Posterior vena cava (tissue), 2 donors: ENCODE measurements around the gene PPIC. TPM values are rescaled to one million over a fixed set of nuclear protein-coding genes. Genes with fewer than 3 reads are reported as not detected.

Experiments
- DNase-seq: peaks from one replicate; pipeline ENCODE4 v3.0.0-alpha.2; 2020; ENCODE audit warnings: low spot score
- intact Hi-C, 2 donors: fragments of 100-400 bp; cut with DNase I; formaldehyde crosslinking; loops; one replicate each; pipeline versions ENCODE4 v1.14.1 to v1.14.2; 2022 to 2023
- long read RNA-seq, 2 donors: library from polyadenylated mRNA; unstranded; transcript quantifications; one replicate each; pipeline ENCODE4 v2.0.0, GENCODE V29; 2020 to 2021
- total RNA-seq, 2 donors: library from RNA; stranded (reverse); fragmentation: NEBNext Ultra II Directional; extraction: Animal tissue kit (Norgen Biotek cat#: 25700); gene quantifications; one replicate each; pipeline ENCODE4 v1.2.1, GENCODE V29; 2021
- donor health status: DM: yes; HTN: yes; CAD: no.
- donor health status: DM: yes; HTN: yes; CAD: no.

PPIC gene
- 10 to 100 TPM; 46.2 to 76.8 TPM for total RNA-seq
- long read RNA-seq, donor 1, transcript PPIC-201 (5 exons, 1,380 nt): major isoform, 63 of 70 reads
- long read RNA-seq, donor 1, partial matches to known transcripts: 6 of 70 reads
- long read RNA-seq, donor 1, other reads (novel, unspliced or antisense): 1 of 70 reads
- long read RNA-seq, donor 2, transcript PPIC-201 (5 exons, 1,380 nt): major isoform, 215 of 226 reads
- long read RNA-seq, donor 2, partial matches to known transcripts: 2 of 226 reads
- long read RNA-seq, donor 2, other reads (novel, unspliced or antisense): 9 of 226 reads

DNA sequence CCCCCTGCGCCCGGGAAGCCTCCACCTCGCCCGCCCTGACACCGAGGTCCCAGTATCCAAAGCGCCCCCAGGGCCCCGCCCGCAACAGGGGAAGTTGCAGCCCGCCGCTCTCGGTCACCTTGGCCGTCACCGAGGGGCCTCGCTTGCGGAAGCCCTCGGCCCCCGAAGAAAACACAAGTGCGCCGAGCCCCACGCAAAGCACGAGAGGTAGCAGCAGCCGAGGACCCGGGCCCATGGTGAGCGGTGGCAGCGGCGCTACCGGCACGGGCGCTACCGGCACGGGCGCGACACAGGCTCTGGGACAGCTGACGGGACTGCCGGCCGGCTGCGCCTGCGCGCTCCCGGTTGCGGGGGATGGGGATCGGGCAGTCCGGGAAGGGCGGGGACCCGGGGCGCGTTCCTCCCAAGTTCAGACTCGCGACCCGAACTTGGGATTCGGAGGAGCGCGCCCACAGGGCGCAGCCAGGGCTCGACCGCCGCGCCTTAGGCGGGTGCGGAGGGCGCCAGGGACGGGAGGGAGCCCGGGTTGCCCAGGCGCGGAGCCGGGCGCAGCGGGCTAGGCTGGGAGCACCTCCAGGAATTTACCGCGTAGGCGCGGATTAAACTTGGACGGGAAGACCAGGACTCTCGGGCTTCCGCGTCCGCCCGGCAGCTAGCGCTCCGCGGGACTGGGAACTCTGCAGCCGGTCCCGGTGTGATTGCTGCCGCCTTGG is at the start of gene PPIC:
TSS of gene PPIC (minus strand) at position 335 of the 713 bp plus-strand sequence. CDS start at position 235, 100 bp downstream.
- peak; percentile 95 for DNase-seq
- intact Hi-C loops: loop anchor here in 1 of 2 donors (2.0 kb wide), 1 partner anchor 52 kb away; the partner anchor contains the start of gene PRDM6

DNA sequence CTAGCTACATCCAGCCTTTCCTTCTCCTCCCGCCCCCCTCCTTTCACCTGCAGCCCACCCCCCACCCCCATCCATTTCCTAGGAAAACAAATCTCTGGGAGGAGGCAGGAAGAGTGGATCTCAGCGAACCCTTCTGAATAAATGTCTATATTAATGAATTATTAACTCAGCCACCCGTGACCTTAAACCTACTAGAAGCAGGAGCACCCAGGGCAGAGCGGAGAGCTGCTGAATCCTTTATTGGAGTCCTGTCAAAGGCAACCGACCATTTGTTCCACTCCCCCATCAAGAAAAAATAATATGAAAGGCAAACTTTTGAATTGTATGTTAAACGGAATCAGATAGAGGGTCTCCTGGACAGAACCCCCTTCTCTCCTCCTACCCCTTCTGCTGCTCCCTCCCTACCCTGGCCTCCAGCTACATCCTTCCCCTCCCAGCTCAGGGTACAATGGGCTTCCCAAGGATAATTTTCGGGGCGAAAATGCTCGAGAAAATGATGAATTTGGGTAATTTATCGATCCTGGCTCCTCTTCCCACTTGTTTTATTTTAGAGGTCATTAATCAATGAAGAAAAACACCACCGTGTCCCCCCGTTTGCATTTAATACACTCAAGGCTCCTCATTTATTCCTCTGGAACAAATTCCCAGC is 49.2 kb upstream of the PPIC start:
- intact Hi-C loops: no loop called here
- DNase-seq: no peak

DNA sequence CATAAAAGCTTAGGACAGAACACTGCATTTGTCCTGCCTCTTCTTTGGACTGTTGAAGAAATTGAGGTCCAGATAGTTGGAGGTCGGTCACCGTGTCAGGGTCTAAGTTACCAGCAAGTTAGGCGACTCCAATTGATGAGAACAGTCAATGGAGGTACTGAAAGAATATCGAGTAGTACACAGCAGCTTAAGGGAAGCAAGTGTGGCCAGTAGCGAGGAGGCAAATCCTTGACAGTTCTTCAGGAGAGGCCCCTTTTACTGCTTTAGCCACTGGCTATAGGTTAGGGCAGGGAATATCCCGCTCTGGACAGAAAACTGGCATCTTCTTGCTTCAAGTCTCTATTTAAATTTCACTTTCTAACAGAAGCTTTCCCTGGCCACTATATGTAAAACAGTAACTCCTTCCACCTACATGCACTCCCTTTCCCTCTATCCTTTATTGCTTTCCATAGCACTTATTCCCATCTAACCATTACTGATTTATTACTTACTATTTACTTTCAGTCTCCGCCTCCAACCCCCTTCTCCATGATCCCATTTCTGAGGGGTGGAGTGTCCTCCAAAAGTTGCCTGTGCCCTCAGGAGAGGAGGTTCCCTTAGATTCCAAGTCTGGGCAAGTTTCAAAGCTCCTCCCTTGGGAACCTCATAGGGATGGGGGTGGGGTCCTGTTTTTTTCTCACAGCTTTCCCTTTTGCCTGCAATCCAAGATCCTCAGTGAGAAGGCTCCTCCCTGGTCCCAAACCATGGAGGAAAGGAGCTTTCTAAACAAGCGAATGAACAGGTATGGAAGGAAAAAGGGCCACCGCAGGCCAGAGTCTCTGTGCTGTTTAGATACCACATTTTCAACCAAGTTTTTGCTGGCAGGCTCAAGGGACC is 48.4 kb upstream of the PPIC start:
- intact Hi-C loops: no loop called here
- no peak for DNase-seq

DNA sequence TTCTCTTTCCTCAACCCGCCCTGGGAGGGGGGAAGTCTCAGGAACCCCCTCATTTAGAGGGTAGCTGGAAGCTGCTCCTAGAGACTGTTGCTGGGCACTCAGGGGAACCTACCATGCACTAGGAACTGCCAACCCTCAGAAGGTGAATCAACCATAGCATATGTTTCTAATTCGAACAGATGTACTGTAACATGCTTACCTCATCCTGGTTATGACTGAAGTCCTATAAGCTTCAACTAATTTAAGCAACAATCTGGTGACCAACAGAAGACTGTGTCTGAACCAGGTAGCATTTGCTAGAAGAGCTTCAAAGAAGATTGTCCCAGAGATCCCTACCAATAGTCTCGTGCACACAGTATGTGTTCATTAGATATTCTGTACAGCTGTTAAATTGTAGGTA is 46.8 kb upstream of the PPIC start:
- no peak for DNase-seq
- intact Hi-C loops: no loop called here

DNA sequence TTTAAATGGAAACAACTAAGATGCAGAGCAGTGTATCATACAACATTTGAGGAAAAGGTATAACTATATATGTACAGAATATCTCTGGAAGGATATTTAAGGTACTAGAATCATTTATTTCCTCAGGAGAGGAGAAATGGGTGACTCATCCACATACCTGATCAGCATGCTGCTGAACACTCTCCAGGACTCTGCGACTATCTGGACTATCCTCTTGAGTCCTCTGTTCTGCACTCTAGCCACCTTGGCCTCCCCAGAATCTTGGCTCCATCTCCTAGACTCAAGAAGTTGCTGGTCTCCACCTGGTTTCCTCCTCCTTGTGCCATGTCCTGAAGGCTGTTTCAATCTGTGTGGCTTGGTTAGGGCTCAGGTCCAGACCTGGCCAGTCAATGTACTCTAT is 43.7 kb upstream of the PPIC start:
- intact Hi-C loops: no loop called here
- no peak for DNase-seq

DNA sequence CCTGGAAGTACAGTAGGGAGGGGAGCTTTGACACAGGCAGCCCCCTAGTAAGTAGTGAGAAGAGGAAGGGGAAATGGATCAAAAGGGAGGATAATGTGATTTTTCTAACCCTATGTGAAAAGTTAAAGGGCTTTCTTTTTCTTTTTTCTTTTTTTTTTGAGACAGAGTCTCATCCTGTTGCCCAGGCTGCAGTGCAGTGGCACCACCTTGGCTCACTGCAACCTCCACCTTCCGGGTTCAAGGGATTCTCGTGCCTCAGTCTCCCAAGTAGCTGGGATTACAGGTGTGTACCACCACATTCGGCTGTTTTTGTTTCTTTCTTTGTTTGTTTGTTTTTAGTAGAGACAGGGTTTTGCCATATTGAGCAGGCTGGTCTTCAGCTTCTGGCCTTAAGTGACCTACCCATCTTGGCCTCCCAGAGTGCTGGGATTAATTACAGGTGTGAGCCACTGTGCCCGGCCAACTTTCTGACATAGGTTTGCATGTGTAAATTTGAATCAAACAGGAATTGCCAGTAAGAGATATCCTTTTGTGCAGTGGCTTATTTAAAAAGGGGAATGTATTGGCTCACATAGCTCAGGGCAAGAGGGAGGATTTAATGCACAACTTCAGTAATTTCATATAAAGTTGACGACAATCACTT is 39.1 kb upstream of the PPIC start:
- no peak for DNase-seq
- intact Hi-C loops: no loop called here

DNA sequence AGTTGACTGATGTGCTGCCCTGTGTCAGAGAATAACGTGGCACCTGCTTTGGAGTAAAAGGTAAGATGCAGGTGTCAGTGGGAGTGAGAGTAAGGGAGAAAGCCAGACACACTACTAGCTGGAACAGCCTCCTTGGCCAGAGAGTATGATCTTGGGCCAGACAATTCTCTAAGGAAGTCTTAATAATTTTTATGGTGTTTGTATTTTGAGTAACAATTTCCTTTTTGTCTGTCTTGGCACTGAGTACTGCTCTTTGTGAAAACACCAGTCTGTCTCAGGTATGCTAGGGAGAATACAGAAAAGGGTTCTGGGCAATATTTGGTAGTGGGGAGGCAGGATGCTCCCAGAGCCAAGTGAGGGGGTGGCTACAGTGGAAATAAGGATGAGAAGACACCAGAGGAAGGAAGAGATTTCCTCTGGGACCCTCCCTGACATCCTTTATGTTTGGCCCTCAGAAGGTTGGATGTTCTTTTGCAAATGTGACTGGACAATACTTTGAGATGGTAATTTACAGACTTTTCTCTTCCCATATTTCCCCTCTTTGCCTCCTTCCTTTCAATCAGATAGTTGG is 31.9 kb upstream of the PPIC start:
- intact Hi-C loops: no loop called here
- DNase-seq: no peak

DNA sequence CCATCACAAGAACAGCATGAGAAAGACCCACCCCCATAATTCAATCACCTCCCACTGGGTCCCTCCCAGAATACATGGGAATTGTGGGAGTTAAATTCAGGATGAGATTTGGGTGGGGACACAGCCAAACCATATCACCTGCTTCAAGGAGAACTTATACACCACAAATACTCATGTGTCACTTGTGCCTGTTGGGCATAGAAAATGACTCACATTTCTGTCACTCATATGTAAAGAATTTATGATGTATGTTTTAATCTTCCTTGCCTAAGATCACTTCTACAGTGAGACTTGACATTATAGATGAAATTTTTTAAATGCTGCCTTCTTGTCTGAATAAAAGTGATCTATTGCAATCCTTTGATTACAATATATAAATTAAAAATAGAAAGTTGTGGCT is 29.5 kb upstream of the PPIC start:
- no peak for DNase-seq

DNA sequence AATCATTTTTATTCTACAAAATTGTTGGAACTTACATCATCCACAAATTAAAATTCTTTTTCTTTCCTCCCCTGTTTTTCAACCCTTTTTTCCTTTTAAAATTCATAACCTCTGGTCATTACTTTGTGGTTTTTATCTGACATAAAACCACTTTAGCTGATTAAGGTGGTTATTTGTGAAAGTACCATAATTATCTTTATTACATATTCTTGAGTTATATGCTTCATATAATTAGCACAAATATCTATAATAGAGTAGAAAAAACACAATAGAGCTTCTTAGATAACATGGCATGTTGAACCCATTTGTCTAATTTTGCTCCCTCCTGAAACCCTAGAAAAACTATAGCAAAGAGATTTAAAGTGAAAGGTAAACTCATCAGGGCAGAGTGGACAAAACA is 22.9 kb upstream of the PPIC start:
- intact Hi-C loops: no loop called here
- no peak for DNase-seq

More for the DNA sequence above, 29.5 kb upstream of the PPIC start:
- intact Hi-C loops: no loop called here

DNA sequence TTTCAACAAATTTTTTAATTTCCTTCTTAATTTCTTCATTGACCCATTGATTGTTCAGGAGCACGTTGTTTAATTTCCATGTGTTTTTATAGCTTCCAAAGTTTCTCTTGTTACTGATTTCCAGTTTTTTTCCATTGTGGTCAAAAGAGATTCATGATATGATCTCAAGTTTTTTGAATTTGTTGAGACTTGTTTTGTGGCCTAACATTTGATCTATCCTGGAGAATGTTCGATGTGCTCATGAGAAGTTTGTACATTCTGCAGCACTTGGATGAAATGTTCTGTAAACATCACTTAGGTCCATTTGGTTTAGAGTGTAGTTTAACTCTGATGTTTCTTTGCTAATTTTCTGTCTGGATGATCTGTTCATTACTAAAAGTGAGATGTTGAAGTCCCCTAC is 14.7 kb upstream of the PPIC start:
- no peak for DNase-seq
- intact Hi-C loops: no loop called here

DNA sequence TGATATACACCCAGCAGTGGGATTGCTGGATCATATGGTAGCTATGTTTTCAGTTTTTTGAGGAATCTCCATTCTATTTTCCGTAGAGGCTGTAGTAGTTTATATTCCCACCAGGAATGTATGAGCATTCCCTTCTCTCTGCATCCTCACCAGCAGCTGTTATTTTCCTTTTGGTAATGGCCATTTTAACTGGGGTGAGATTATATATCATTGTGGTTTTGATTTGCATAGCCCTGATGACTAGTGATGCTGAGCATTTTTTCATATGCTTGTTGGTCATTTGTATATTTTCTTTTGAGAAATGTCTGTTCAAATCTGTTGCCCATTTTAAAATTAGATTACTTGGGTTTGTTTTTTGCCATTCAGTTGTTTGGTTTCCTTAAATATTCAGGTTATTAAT is 11.2 kb upstream of the PPIC start:
- no peak for DNase-seq
- intact Hi-C loops: no loop called here

DNA sequence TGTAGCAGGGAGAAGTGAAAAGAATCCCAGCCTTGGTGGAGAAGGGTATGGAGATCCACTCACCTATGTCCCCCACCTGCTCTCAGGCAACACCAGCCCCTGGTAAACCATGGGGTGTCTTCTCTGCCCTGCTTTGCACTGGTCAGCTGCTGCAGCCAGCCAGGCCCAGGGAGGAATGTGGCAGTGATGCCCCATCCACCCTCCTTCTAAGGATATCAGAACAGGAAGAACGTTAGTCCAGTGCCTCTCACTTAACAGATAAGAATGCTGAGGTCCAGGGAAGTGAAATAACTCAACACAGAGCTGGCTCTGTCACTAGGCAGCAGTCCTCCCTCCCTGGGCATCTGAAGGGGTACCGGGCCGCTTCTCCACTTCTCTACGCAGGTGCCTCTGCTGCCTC is 9.7 kb upstream of the PPIC start:
- intact Hi-C loops: no loop called here
- DNase-seq: no peak

DNA sequence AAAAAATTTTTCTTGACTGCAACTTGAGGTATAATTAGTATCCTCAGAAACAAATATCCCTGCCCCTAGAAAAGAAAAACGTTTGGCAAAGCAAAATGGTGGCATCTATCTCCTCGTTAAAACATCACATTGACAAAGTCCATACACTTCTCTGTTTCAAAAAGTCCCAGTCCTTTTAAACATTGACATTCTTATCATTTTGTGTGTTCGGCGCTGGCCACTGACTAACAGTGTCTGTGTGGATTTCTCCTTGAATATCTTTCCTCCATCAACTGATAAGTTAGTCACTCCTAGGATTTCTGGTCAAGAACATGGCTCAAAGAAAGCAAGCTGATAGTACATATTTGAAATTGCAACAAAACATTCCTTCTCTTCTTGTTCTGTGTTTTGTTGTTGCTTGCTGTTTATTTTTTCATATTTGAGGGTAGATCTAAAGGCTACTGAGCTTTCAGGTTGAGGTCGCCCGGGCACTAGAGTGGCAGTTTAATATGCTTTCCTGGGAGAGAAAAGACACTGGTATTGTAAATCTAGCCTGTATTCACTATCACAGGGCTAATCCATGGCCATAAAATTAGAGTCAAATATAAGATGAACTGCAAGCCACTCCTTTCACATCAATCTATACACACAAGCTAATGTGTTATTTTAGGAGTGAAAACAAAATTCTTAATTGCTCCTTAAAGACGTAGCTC is 8.5 kb upstream of the PPIC start:
- intact Hi-C loops: no loop called here
- no peak for DNase-seq

DNA sequence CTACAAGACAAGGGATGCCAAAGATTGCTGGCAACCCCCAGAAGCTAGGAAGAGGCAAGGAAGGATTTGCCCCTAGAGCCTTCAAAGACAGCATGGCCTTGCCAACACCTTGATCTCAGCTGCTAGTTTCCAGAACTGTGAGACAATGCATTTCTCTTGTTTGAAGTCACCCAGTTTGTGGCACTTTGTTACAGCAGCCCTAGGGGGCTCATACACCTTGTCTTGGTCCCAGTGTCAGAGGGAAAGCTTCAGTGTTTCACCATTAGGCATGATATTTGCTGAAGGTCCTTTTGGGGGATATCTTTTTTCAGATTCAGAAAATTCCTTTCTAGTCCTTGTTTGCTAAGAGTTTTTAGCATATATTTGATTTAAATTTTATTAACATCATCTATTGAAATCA is 3.1 kb upstream of the PPIC start:
- DNase-seq: no peak
- intact Hi-C loops: no loop called here

DNA sequence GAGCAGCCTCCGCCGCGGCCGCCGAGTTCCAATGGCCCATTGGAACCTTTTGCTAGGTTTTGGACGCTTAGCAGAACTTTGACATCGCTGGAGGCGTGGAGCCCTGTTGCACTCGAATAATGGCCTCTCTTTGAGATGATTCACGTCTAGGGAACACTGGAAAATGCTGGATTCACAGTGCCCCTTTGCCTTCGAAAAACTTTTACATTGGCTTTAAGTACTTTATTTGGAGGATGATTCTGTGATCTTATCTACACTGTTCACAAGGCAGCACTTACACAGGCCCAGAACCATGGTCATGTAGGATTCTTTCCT is 536 bp upstream of the PPIC start:
- no peak for DNase-seq
- intact Hi-C loops: loop anchor here in 1 of 2 donors (2.0 kb wide), 1 partner anchor 52 kb away; the partner anchor contains the start of gene PRDM6

DNA sequence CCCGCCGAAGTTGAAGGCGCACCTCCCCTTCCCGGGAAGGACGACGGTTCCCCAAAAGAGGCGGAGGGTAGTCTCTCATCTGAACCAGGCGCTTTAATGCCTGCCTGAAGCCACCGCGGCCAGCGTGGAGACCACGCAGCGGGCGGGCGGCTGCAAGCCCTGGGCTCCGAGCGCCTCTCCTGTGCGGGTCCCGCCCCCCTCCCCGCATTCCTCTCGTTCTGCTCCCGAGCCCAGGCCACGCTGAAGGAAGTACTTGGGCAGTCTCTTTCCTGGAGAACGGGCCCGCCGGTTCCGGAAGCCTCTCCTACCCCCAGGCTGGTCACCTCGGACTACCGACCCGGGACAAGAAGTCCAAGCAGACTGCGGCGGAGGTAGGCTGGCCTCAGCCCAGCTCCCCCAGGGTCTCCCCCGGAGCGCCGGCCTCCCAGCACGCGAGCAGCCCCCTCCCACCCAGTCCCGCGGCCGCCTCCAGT is 571 bp downstream of the PPIC start:
- intact Hi-C loops: loop anchor here in 1 of 2 donors (2.0 kb wide), 1 partner anchor 53 kb away; the partner anchor contains the start of gene PRDM6

DNA sequence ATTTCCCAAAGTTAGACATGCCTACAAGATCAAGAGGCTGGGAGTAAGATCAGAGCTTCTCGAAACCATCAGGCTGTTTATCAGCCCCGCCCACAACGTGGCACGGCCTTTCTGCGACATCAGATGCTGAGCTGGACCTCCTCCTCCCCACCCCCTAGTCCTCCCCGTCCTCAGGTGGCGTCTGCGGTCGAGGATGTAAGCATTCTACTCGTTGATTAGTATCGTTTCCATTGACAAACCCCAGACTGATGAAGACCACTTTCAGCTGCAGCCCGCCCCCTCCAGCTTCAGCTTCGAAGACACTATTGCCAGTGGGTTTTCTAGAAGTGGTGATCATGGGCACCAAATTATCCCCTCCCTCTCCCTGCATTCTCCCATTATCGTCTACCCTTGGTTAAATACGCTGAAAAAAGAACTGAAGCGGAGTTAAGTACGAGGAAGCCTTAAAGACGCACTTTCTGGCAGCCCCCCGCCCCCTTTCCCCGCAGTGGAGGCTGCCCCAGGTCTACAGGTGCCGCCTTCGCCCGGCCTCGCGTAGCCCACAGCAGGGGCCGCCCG is 1.1 kb downstream of the PPIC start:
- no peak for DNase-seq
- intact Hi-C loops: no loop called here

More for the DNA sequence above, 571 bp downstream of the PPIC start:
- peak; percentile 86 for DNase-seq

DNA sequence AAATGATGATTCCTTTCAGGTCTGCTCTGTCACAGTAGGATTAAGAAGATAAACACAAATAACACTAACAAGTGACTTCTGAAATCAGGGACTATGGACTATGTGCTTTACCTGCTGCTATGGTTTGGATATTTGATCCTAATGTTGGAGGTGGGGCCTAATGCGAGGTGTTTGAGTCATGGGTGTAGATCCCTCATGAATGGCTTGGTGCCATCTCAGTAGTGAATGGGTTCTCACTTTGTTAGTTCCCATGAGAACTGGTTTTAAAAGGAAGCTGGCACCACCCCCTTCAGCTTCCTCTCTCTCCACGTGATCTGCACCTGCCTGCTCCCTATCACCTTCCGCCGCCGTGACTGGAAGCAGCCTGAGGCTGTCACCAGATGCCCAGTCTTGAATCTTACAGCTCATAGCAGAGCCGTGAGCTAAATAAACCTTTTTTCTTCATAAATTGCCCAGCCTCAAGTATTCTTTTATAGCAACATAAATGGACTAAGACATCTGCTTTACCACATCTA is 3.3 kb downstream of the PPIC start:
- intact Hi-C loops: no loop called here
- DNase-seq: no peak
